HG03280 (cell line): Measurements from ENCODE around the gene TMEM132D.

Source experiments
- ATAC-seq: cut with Tn5 transposase; IDR thresholded peaks from one replicate; pipeline ENCODE4 v1.9.1; 2021; ENCODE audit warnings: mild to moderate bottlenecking, moderate library complexity; ENCODE audit not compliant: unreplicated experiment

Gene TMEM132D

DNA sequence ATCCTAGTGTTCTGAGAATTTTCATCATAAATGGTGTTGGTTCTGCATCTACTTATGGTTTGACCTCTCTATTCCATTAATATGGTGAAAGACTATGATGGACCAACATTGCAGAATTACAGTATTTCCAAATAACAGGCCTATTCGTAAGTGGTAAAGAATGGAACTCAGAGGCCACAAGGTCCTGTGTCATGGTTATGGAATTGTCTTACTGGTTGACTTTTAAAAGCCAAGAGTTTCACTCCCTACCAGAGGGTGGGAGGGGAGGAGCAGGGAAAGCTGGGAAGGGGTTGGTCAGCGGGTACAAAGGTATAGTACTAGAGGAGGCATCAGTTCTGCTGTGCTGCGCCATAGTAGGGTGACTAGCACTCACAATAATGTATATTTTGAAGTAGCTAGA, 153.4 kb downstream of the TMEM132D start:
- ATAC-seq: no peak

DNA sequence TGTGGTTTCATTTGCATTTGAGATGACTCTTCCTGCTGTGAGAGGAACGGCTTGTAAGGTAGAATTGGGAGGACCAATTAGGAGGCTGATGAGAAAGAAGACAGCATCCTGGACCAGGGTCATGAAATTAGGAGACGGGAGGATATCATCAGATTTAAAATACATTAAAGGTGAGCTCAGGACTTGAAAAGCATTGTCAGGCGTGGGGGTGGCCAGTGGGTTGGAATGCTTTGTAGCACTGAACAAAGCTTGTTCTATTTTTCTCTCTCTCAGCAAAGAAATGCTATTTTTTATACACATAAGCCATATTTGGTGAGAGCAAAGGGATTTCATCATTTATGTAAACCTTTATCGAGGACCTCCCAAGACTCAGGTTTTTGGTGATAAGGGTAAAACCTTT, 157.5 kb downstream of the TMEM132D start:
- no peak for ATAC-seq

DNA sequence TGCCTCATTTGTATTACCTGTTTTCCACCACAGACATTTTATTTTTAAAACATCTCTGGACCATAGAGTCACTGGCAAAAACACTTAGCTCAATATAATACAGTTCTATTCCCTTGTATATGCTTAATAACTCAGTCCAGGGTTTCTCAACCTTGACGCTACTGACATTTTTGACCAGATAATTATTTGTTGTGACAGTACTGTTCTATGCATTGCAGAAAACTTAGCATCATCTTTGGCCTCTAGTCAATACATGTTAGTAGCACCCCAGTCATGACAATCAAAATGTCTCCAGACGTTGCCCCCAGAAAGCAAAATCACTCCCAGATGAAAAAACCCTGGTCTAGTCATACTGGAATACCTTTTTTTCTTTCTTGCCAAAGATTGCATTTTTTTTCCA, 174.7 kb downstream of the TMEM132D start:
- no peak for ATAC-seq

DNA sequence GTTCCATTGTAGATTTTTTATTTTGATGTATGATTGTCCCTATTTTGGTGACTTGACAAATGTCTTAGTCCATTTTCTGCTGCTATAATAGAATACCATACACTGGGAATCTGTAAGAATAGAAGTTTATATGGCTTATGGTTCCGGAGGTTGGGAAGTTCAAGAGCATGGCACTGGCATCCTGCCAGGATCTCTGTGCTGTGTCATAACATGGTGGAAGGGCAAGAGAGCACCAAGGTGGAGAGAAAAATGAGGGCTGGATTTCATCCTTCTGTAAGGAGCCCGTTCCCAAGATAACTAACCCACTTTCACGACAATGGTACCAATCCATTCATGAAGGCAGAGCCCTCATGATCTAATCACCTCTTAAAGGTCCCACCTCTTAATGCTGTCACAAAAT, 176.7 kb downstream of the TMEM132D start:
- no peak for ATAC-seq

DNA sequence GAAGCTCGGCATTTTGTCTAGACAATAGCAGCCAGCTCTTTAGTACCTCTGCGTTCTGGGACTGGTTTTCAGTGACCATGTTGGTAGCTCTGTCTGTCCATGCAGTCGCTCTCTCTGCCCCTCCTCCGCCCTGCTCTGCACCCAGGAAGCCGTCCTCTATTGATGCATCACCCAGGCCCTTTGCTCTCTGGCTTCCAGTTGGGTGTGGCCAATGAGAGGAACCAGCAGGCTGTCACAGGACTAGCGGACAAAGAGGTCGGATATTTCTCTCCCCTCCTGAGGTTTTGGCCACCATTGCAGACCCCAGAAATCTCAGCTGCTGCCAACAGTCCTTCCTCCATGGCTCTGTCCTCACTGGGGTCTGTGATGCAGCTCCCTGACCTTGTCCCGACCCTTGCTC, 180.6 kb downstream of the TMEM132D start:
- ATAC-seq: no peak

DNA sequence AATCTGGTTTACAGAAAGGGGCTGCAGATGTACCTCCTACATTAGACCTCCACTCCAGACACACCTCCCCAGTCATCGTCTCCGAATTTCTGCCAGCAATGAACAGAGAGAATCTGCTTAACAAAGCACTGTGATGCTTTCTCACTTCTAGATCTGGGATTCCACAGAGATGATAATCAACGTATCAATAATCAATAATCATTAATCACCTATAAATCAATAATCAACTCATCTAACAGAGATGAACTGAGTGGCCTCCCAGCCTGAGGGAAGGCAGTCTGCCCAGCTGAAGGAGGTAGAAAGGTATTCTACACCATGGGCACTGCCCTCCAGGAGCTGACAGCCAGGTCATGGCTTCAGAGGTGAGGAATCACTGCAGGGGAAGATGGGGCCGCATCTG, 183.2 kb downstream of the TMEM132D start:
- no peak for ATAC-seq

DNA sequence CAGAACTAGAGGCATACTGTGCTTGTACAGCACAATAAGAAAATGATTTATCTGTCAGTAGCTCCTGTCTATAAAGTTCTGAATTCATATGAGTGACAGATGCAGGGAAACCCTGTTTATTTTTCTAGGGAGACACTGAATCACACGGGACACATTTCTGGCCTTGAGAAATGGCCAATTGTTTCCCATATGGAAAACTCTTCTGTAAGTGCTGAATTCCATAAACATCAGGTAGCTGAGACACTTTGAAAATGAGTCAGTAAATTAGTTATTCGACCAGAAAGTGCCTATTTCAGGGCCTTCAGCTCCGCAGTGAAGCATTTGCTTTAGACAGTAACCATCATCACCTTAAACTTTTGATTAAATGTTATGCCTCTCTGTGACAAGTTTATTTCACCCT, 184.4 kb downstream of the TMEM132D start:
- no peak for ATAC-seq

DNA sequence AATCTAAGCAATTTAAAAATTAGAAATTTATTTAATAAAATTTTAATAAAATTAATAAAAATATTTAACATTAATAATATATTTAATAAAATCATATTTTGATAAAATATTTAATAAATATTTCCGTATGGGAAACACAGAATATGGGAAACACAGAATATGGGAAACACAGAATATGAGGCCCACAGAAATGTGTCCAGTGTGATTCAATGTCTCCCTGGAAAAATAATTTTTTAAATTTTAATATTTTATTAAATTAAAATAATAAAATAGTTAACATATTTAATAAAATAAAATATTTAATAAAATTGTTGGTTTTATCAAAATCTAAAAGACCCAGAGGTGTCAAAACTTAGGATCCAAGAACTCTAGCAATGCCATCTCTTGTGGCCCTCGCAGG, 186.4 kb downstream of the TMEM132D start:
- no peak for ATAC-seq

DNA sequence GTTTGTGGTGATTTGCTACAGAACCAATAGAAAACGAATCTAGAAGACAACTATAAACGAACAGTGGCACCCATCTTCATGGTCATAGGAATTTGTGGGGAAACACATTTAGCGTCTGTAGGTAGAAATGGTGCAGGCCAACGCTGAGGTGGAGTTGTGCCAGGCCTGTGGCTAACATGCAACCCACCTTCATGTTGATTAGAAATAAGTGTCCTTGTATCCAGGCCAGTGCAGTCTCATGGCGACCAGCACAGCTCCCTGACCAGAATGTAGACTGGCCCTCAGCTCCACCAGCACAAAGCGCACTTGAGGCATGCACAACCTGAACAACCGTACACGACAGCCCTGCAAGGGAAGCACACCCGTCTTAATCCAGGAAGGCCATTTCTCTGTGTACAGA, 187.0 kb downstream of the TMEM132D start:
- no peak for ATAC-seq

DNA sequence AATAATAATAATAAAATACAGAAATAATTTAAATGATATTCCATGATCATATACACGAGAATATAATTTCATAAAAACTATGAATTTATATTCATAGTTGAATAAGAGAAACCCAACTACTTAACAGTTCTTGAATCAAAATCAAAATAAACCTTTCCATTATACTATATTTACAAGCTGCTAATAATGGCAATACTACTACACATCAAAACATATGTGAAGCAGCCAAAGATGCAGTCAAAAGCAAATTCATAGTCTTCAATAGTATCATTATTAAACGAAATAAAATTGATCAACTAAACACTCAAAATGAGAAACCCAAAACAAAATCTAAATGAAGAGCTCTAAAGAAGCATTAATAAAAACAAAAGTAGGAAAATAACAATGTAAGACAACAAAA, 197.1 kb downstream of the TMEM132D start:
- no peak for ATAC-seq

DNA sequence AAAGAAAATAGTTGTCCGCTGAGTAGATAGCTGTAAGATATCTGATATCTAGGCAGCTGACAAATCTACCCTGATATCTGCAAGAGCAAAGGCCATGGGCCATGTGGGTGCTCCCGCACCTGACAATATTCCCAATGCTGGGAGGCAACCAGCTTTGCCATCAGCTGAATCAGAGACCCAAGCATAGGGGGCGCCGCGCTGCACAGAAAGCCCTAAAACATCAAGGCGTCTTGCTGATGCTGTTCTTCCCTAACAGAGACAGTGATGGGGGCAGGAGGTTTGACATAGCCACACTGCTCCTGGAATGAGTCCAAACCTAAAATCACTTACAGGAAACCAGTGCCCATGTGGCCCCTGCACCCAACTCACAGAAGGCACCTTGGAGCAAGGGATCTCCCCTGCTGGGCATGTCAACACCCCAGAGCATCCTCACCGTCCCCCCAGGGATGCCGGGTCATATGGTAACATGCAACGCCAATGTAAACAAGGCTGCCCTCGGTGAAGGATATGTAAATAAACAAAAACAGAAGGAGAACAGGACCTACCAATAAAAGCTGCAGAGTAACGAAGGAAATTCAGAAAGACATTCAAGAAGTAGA, 199.5 kb downstream of the TMEM132D start:
- ATAC-seq: no peak

DNA sequence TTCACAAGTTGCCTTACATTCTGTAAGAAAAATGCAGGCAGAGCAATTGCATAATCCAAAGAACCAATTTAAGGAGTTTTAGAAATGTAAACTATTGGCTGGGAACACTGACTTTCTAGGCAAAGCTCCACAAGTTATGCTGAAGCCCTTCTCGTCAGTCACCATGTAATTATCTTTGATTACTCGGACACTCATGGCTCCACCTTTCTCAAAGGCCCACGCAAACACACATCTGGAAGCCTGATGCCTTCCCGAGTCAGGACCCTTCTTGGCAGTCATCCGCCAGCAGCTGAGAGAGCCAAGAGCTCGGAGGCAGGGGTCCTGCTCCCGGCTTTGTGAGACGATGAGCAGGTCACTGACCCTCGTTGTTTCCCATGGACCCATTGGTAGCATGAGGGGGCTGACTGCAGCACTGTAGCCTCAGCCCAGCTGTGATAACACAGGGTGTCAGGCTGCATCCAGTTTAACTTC, 202.2 kb downstream of the TMEM132D start:
- ATAC-seq: no peak

DNA sequence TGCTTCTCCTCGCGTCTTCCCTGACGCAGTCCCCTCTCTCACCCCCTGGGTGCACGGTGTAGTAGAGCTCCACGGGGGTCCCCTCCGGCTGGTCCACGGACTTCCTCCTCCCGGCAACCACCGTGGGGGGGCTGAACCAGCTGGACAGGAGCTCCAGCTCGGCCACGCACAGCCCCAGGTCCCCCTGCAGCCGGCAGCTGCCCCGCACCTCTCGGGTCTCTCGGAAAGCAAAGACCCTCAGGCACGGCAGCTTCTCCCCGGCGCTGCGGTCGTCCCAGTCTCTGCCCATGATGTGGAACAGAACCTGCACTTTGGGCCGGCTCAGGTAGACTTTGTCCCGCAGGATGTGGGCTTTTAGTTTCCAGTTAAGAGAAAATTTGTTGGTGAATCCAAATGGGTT, 203.8 kb downstream of the TMEM132D start:
- ATAC-seq: no peak

DNA sequence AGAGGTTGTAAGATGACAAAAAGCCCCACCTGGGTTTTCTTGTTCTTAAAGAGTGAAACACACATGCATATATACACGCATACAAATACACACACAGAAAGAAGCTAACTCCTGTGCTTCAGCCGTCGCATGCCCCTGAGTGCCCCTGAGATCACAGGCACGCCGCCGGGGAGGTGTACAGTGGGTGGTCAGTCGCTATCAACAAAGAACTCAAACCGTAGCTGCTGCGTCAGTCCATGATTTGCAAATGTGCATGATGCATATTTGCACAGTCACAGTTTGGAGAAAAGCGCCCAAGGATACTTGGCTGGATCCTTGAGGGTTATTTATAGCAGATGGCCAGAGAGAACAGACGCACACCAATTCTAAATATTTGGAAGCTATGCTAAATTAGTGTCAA, 206.9 kb downstream of the TMEM132D start:
- no peak for ATAC-seq

DNA sequence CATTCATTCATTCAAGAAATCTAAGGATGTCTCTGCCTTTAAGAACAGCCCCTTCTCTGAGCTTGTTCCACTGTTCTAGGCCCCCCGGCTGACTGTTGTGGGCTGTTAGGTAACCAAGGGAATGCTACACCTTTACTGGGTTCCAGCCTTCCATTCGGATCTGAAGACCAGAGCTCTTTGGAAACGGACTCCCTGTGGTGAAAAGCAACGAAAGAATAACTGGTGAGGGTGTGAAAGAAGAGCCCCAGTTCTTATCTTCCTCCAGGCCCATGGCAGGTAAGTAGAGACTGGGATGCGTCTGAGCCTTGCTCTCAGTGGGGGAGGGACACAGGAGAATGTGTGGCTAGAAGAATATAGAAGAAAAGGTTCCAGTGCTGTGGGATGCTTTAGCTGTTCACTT, 207.4 kb downstream of the TMEM132D start:
- no peak for ATAC-seq

DNA sequence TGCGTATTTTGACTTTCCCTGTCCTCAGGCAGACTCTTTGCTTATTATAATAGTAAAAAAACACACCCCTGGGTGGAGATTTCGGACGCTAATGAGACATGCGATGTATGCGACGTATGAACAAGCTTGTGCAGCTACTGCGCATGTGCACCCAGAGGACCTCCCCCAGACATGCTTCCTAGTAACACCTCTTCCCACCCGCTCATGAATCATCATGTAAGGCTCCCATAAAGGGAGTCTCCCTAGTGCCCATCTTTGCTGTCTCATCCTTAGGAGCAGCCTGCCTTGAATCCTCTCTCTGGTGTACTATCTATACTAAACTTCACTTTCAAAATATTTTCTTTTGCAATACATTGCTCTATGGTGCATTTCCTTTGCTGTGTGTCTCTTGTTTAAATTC, 210.1 kb downstream of the TMEM132D start:
- ATAC-seq: no peak

DNA sequence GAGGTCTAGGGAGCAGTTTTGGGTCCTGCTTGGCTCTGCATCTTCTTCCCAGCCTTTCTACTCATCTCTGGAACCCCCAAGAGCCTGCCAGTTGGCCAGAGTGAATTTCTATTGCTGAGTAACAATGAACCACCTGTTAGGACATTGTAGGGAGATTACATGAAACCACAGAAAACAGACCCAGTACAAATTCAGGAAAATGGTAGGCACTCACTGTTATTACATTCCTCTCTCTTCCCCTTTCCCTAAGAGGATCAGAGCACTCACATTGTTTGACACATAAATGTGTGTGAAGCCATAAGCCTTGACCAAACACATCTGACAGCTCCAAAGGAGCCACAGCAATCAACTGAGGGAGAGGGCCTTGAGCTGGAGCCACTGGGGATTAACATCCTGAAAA, 216.1 kb downstream of the TMEM132D start:
- ATAC-seq: no peak

DNA sequence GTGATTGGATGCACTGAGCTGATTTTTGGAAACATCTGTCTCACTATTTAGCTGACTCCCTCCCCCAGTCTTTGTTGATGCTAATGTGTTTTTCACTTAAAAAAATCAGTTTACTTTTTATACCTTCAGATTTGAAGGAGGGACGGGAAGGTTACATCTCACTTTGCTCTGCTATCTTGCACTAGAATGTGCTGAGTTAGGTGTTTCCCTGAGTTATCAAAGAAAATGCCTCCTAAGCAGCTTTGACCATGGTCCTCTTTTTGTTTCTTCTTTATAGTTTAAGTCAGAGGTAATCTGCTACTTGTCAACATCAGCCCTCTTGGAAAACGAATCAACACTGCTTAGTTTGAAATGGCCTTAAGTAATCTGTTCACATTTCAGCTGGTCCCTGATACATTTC, 222.0 kb downstream of the TMEM132D start:
- no peak for ATAC-seq

DNA sequence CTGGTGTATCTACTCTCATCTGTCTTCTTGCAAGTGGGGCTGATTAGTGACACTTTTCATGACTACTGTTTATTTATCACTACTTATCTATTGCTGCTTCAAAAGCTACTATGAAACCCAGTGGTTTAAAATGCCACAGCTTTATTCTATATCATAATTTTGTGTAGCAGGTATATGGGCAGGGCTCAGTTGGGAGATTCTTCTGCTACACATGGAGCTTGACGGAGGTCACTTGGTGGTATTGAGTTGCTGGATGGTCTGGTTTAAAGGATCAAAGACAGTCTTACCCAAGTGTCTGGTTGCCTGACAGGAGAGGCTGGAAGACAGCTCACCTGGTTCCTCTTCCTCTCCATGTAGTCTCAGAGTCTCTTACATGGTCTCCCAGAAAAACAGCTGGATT, 222.7 kb downstream of the TMEM132D start:
- no peak for ATAC-seq

DNA sequence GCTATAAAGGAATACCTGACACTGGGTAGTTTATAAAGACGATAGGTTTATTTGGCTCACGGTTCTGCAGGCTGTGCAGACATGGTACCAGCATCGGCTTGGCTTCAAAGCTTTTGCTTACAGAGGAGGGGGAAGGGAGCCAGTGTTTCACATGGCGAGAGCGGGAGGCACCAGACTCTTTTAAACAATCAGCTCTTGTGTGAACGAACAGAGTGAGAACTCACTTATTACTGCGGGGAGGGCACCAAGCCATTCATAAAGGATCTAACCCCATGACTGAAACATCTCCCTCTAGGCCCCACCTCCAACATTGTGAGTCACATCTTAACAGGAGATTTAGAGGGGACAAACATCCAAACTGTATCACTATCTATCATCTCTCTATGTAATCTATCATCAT, 227.4 kb downstream of the TMEM132D start:
- no peak for ATAC-seq

DNA sequence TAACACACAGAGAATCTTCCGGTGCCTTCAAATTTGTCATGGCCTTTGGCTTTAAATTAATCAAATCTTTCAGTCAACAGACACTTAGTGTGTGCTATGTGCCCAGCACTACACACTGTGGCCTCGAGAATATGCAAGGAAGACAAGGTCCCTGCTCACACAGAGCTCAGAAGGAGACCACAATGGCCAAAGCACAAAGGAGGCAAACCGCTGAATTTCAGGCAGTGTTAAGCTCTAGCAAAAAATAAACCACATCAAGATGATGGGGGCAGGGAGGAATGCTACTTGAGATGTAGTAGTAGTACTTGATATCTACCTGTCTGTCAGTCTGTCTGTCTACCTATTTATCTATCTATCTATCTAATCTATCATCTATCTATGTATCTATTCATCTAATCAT, 227.9 kb downstream of the TMEM132D start:
- ATAC-seq: no peak

DNA sequence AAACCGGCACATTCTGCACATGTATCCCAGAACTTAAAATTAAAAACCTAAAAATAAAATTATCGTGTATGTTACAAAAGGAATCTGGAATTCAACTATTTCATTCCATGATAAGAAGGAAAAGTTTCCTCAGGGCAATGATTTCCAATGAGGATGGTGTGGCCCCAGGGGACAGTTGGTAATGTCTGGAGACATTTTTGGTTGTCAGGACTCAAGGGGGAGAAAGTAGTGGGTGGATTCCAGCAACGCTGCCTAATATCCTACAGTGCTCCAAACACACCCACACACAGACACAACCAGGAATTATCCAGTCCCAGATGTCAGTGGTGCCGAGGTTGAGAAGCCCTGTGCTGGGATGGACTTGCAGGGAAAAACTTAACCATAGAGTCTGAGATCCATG, 228.3 kb downstream of the TMEM132D start:
- no peak for ATAC-seq

DNA sequence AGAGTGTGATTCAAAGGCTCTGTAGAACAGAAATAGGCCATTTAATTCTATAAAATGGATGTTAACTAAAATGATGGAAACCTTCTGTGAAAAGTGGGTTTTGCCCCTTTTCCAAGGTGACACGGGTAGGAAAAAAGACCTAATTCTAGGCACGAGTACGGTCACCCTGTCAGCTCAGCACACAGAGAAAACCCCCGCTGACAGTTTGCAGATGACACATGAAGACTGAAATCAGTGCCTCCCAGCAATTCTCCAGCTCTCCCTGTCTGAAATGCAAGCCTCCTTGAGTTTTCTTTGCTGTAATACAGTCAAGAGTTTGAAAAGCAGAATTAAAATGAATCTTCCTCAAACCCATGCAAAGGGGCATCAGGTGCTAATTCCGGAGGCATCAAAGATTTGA, 230.0 kb downstream of the TMEM132D start:
- ATAC-seq: no peak

DNA sequence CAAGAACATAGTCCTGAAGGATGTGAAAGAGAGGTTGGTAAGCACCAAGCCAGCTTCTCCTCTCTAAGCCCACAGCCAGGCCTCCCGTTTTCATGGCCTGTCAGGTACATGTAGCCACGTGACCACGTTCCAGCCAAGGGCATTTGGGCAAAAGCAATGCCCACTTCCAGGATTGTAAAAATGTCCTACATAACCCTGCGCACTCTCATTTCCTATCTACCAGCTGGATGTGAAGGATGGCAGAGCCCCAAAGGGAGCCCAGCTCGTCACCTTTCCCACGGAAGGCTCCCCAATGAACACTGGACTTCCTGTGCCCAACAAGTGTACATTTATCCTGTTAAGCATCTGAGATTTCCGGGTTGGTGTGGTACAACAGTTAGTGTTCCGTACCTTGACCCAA, 231.7 kb downstream of the TMEM132D start:
- ATAC-seq: no peak
